SK-N-MC (cell line): ENCODE measurements around the gene FILIP1L.

Source experiments
- DNase-seq: peaks from one replicate; pipeline ENCODE4 v3.0.0-alpha.2; 2011; ENCODE audit warnings: low read depth, low spot score
- H3K27ac ChIP-seq: fragments of 200-600 bp; sonication (generic); 2 replicates; pipeline ENCODE4 v1.5.1; 2016; ENCODE audit warnings: mixed run types
- H3K36me3 ChIP-seq: fragments of 200-600 bp; sonication (generic); 2 replicates; pipeline ENCODE4 v1.6.1; 2017; ENCODE audit warnings: antibody characterized with exemption, low read length, mixed read lengths; ENCODE audit not compliant: insufficient read depth
- H3K4me3 ChIP-seq: fragments of 200-600 bp; sonication (generic); 2 replicates; pipeline ENCODE4 v1.5.1; 2016
- H3K9ac ChIP-seq: fragments of 200-600 bp; sonication (generic); 2 replicates; pipeline ENCODE4 v1.8.0; 2017; ENCODE audit warnings: mixed run types, mixed read lengths; ENCODE audit not compliant: insufficient read length
- H3K9me3 ChIP-seq: fragments of 200-600 bp; sonication (generic); 2 replicates; pipeline ENCODE4 v1.6.1; 2017; ENCODE audit warnings: low read depth, mild to moderate bottlenecking, antibody characterized with exemption, low read length, moderate library complexity, mixed read lengths
- EZH2 ChIP-seq: fragments of 200-600 bp; sonication (generic); IDR thresholded peaks from one replicate; pipeline ENCODE4 v1.6.1; 2017; ENCODE audit warnings: antibody characterized with exemption
- FOXP2 ChIP-seq: optimal IDR thresholded peaks from 2 replicates; pipeline ENCODE3; 2011; ENCODE audit warnings: mild to moderate bottlenecking, moderate library complexity; ENCODE audit not compliant: insufficient read depth; ENCODE audit errors: extremely low read length, control extremely low read depth
- POLR2AphosphoS5 ChIP-seq: IDR thresholded peaks from 2 replicates; pipeline ENCODE4 v1.6.1; 2012; ENCODE audit warnings: mild to moderate bottlenecking, low read depth, low read length, borderline replicate concordance

The FILIP1L gene

DNA sequence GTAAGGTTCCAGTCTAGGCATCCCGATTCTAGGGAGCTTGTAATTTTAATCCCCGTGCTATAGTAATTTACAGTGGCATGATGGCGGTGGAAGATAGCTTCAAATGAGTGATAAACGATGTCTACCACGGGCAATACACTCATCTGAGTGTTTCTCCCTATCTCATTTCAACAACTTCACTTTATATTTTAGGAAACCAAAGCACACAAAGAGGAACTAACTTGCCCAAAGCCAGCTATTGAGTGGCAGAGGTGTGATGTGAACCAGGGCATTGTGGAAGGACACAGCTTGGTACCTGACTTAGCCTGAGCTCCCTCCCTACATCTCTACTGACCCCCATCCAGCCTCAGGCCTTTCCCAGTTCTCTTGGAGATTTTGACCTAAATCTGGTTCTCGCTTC lies 16.9 kb upstream of the FILIP1L start:
- H3K9me3 ChIP-seq: no peaks in the 10 kb centered on the region
- H3K36me3 ChIP-seq: no peaks in the 10 kb centered on the region
- H3K4me3 ChIP-seq: no peak overlapping the region
- no peak for DNase-seq
- H3K9ac ChIP-seq: no peak overlapping the region
- TF ChIP-seq EZH2: no peak
- no peak for TF ChIP-seq POLR2AphosphoS5
- TF ChIP-seq FOXP2: no peak
- no peak overlapping the region for H3K27ac ChIP-seq

DNA sequence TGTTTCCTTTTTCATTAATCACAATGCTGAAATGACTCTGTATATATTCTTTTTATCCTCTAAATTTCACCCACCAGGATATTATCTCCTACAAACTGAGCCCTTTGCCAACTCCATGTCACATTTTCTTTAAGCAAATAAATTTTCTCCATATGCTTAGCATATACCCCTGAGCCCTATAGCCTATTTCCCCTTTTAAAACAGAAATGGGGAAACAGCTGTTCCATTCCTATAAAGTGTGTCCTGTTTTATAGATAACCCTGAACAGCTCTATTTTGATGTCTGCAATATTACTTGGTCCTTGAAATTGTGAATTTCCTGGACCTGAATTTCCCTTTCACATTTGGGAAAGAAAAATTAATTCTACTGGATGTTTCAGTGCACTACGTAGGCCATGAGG lies 15.6 kb upstream of the FILIP1L start:
- peak overlapping the region; percentile 22; the same call in 1 of the 2 replicates for H3K27ac ChIP-seq
- no peak overlapping the region for H3K4me3 ChIP-seq
- no peaks in the 10 kb centered on the region for H3K9me3 ChIP-seq
- no peak for TF ChIP-seq FOXP2
- no peak for TF ChIP-seq POLR2AphosphoS5
- TF ChIP-seq EZH2: no peak
- no peaks in the 10 kb centered on the region for H3K36me3 ChIP-seq
- no peak overlapping the region for H3K9ac ChIP-seq
- DNase-seq: no peak

DNA sequence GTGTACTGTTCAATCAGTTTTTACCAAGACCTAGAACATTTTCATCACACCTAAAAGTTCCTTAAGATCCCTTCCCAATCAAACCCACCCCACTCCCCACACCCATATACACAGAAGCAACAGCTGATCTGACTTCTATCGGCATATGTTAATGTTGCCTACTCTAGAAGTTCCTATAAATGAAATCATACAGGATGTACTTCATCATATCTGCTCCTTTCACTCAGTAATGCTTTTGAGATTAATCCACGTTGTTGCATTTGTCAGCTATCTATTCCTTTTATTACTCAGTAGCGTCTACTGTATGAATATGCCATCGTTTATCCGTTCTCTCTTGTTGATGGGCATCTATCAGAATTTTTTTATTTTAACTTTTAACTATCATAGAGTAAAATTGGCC lies 14.3 kb upstream of the FILIP1L start:
- H3K4me3 ChIP-seq: no peak overlapping the region
- no peak for TF ChIP-seq POLR2AphosphoS5
- TF ChIP-seq EZH2: no peak
- TF ChIP-seq FOXP2: no peak
- H3K9ac ChIP-seq: no peak overlapping the region
- H3K27ac ChIP-seq: no peak overlapping the region
- H3K36me3 ChIP-seq: no peaks in the 10 kb centered on the region
- DNase-seq: no peak
- H3K9me3 ChIP-seq: no peaks in the 10 kb centered on the region

DNA sequence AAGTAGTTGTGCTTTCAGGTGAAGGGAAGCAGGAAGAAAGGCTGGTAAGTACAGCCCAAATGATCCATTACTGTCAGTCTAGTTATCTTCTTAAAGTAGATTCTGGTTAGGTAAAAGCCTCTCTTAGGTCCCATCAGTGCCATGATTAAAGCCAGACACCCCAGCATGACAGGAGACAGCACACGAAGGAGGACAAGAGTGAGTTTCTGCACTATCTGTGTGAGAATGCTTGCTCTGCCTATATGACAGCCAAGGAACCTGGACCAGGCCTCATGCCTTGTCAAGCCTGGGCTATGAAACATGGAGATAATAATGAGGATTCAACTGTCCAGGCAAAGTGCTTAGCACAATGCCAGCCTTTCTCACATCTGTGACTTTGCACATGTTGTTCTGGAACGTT lies 13.5 kb upstream of the FILIP1L start:
- Histone ChIP-seq H3K4me3 (no peak overlapping the region), H3K27ac (no peak overlapping the region), H3K9ac (no peak overlapping the region), H3K9me3 (no peaks in the 10 kb centered on the region), H3K36me3 (no peaks in the 10 kb centered on the region)
- no peak for DNase-seq
- TF ChIP-seq POLR2AphosphoS5 (no peak), EZH2 (no peak), FOXP2 (no peak)

DNA sequence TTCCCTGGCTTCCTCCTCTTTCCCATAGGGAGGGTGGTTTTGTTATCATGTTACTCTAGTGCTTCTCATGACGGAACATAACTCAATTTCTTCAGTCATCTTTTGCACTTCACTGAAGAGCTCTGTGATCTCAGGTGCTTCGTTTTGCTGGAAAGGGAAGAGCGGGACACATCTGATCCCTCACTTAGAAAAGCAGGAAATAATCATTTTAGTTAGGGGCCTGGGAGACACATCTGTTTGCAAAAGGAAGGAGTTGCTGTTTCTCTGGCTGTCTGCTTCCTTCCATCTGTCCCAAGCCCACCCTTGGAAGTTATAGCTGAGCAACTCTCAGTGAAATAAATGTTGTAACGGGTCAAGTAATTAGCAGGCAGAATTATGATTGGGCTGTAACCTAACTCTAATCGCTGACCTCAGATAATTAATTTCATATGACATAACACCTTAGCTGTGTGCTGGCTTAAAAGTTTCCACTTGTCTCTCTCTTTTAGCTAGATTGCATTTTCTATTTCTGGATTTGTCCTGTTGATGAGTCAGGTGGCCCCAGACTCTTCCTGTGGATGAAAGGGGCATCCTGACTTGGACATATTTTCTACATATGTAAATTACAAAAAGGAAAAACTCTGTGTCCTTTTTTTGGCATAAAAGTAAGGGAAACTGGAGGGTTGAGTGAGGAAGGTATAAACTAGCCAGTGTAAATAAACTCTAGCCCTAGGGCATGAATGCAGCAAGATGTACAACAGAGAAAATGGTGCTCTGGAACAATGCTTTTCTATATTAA lies 11.0 kb upstream of the FILIP1L start:
- no peak overlapping the region for H3K4me3 ChIP-seq
- no peak overlapping the region for H3K27ac ChIP-seq
- no peak overlapping the region for H3K9ac ChIP-seq
- TF ChIP-seq POLR2AphosphoS5: no peak
- TF ChIP-seq FOXP2: no peak
- no peak for TF ChIP-seq EZH2
- no peaks in the 10 kb centered on the region for H3K36me3 ChIP-seq
- DNase-seq: no peak
- no peaks in the 10 kb centered on the region for H3K9me3 ChIP-seq

DNA sequence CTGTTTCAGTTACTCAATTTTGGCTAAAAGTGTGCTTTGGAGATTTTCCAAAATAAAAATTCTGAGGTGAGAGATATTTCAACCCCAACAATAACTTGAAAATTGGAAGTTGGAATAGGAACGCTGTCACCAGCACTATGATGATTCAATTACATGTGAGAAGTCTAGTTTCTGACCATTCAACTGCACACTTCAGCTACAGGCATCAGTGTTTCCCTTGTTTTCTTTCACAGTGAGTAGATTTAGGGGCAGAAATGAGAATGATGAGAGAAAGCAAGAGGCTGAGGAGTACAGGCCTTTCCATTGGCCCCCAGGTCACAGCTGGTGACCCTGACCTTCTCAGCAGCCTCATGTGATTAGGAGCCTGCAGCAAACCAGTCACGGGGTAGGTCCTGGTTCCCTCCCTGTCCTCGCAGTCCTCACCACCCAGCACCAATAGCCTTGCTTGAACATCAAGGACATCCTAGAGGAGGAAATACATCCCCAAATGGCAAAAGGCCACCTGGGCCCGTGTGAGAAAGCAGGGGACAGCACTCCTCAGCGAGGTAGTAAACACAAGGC lies 10.0 kb upstream of the FILIP1L start:
- H3K9ac ChIP-seq: no peak overlapping the region
- H3K27ac ChIP-seq: no peak overlapping the region
- H3K36me3 ChIP-seq: no peaks in the 10 kb centered on the region
- no peak overlapping the region for H3K4me3 ChIP-seq
- TF ChIP-seq FOXP2 (no peak), EZH2 (no peak), POLR2AphosphoS5 (no peak)
- H3K9me3 ChIP-seq: no peaks in the 10 kb centered on the region
- no peak for DNase-seq

DNA sequence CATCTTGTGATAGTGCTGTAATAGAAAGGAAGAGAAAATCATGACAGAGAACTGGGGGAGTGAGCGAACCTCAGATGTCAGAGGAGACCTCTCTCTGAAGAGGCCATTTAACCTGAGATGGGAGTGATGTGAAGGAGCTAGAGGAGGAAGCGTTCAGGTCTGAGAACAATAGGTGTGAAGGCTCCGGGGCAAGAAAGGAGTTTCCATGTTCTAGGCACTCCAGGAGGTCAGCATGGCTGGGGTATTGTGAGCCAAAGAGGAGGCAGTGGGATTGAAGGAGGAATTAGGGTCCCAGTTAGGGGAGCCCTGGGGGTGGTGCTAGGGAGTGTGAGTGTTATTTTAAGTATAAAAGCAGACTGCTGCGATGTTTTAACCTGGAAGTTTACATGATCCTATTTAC lies 8.8 kb upstream of the FILIP1L start:
- Histone ChIP-seq H3K9me3 (no peaks in the 10 kb centered on the region), H3K4me3 (no peak overlapping the region), H3K36me3 (no peaks in the 10 kb centered on the region), H3K9ac (no peak overlapping the region), H3K27ac (no peak overlapping the region)
- no peak for DNase-seq
- TF ChIP-seq FOXP2: no peak
- no peak for TF ChIP-seq POLR2AphosphoS5
- no peak for TF ChIP-seq EZH2

DNA sequence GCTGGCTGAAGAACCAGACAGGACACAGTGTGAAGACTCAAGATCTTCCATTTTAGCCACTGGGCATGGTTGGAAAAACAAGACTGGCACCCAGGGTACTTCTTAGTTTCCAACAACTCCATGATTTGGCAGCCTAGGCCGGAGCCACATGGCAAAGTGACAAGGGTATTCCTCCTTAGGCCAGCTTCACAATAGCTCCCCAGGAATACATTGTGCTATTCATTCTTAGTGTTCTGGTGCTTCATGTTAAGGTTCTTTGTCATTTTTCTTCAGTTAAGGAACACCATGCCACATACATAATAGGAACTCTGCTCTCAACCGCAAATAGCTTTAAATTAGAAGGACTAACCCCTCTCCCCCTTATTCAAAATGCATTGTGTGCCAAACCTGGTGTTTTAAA lies 8.0 kb upstream of the FILIP1L start:
- no peak overlapping the region for H3K9ac ChIP-seq
- no peak overlapping the region for H3K4me3 ChIP-seq
- TF ChIP-seq EZH2 (no peak), POLR2AphosphoS5 (no peak), FOXP2 (no peak)
- H3K36me3 ChIP-seq: no peaks in the 10 kb centered on the region
- H3K27ac ChIP-seq: no peak overlapping the region
- H3K9me3 ChIP-seq: no peaks in the 10 kb centered on the region
- DNase-seq: no peak
